GM21526 (cell line): ENCODE results near the gene MED13L.
"Not testable (repeated sequence)": the region's sequence is repeated elsewhere in the genome, so short reads cannot be mapped to it uniquely, and the experiment has no call there.

ENCODE experiments used
- ATAC-seq: cut with Tn5 transposase; IDR thresholded peaks from one replicate; pipeline ENCODE4 v1.9.1; 2021; ENCODE audit warnings: moderate library complexity; ENCODE audit not compliant: unreplicated experiment, low FRiP score

Gene MED13L

DNA sequence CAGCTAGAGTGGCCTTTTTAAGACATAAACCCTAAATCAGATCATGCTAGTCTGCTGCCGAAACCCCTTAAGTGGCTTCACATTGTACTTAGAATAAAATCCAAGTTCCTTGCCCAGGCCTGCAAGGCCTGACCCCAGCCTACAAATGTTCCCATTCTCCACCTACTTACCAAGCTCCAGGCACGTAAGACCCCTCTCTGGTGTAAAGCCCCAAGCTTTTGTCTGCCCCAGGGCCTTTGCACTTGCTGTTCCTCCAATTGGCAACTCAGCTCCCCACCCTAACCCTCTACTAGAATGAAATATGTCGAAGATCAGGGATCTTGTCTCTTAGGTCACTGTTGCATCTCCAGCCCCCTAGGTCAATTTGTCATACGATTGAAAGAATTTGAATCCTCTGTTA lies 27.1 kb upstream of the MED13L start:
- ATAC-seq: no peak

DNA sequence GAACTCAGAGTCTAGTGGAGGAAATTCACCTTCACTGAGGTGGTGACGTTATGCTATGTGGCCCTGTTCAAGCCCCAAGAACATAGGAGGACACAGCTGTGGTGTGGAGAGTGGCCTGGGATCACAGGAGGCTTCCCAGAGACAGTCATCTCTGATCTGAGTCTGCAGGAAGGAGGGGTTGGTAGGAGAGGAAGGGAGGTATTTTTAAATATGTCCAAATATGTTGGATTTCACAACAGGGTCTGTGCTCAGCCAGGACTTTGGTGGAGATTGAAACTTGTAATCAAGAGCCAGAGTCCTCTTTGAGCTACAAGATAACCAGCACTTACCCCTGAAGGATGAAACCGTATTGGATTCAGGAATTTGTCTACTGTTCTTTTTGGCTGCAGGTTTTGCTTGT lies 26.4 kb upstream of the MED13L start:
- ATAC-seq: no peak

DNA sequence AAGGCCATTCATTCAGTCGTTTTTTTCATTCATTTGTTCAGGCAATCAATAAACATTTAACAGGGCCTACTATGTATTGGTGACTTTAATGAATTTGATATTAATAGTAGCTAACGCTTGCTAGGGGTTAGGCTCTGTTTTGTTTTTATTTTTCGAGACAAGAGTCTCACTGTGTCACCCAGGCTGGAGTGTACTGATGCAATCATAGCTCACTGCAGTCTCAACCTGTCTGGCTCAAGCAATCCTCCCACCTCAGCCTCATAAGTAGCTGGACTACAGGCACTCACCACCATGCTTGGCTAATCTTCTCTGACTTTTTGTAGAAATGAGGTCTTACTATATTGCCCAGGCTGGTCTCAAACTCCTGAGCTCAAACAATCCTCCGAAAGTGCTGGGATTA lies 25.6 kb upstream of the MED13L start:
- ATAC-seq: no peak

DNA sequence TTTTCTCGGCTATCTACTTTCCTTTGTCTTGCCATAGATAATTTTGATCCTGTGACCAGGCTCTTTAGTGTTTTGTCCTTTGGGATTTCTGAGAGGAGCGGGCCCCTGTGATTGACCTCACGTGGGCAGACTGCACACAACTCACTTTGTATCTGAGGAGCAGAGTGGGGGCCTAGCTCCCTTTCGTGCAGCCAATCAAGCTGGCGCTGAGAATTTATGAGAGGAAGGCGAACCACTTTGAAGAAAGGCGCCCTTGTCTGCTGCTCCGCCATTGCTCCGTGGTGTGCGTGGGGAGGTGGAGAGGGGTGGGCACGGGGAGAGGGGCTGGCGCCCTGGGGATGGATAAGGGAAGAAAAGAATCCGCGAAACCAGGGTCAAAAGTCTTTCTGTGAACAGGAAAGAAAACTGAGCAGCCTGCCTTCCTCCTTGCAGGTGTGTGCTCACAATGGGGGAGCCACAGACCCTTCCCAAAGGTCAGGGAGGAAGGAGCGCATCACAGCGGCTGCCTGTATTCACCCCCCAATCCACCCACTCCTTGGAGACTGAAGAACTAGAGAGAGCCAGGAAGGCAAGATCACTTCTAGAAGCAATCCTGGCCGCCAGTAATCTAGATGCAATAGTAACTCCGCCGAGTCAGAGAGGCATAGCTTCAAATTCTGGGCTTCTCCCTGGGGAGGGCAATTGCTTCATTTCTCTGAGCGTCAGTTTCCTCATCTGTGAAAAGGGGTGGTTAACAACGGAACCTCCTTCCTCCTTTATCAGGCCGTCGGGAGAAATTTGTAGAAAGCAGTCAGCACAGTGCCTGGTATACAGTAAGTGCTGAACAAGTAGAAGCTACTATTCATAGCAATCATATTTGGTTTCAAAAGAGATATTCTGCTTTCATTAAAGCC lies 24.9 kb upstream of the MED13L start:
- ATAC-seq: no peak

GRCh38 chr12:116301621-116302020 lies 24.1 kb upstream of the MED13L start:
- no peak for ATAC-seq

GRCh38 chr12:116299665-116300328 lies 22.3 kb upstream of the MED13L start:
- no peak for ATAC-seq

- ATAC-seq: no peak
Measured at GRCh38 chr12:116299064-116299463, 21.6 kb upstream of the MED13L start.

DNA sequence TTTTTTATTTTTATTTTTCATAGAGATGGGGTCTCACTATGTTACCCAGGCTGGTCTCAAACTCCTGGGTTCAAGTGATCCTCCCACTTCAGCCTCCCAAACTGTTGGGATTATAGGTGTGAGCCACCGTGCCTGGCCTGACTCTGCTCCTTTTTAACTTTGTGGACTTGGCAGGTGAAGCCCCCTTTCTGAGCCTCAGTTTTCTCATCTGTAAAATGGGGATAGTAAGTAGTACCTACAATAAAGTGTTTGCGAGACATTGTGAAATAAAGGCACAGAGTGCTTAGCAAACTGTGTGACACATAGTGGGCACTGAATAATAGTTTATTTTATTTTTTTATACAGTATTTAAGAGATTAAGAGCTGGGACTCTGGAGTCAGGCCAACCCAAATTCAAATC lies 21.1 kb upstream of the MED13L start:
- ATAC-seq: no peak

DNA sequence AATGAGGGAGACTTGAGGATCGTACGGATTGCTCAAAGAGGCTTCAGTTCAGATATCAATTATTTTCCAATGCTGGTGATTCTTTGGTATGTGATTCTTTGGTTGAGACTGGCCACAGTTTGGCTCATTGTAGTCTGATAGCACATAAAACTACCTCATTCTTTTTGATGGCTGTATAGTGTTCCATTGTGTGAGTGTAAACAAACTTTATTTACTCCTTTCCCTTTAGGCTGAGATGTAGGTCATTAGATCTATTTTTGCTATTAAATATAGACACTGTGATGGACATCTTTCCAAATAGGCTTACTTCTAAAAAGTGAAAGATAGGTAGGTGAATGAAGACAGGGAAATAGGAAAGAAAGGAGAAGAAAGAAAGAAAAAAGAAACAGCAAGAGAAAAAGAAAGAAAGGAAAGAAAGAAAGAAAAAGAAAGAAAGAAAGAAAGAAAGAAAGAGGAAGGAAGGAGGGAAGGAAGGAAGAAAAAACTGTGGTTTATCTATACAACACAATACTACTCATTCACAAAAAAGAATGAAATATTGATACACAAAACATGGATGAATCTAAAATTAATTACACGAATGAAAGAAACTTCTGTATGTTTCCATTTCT lies 19.8 kb upstream of the MED13L start:
- no peak for ATAC-seq

DNA sequence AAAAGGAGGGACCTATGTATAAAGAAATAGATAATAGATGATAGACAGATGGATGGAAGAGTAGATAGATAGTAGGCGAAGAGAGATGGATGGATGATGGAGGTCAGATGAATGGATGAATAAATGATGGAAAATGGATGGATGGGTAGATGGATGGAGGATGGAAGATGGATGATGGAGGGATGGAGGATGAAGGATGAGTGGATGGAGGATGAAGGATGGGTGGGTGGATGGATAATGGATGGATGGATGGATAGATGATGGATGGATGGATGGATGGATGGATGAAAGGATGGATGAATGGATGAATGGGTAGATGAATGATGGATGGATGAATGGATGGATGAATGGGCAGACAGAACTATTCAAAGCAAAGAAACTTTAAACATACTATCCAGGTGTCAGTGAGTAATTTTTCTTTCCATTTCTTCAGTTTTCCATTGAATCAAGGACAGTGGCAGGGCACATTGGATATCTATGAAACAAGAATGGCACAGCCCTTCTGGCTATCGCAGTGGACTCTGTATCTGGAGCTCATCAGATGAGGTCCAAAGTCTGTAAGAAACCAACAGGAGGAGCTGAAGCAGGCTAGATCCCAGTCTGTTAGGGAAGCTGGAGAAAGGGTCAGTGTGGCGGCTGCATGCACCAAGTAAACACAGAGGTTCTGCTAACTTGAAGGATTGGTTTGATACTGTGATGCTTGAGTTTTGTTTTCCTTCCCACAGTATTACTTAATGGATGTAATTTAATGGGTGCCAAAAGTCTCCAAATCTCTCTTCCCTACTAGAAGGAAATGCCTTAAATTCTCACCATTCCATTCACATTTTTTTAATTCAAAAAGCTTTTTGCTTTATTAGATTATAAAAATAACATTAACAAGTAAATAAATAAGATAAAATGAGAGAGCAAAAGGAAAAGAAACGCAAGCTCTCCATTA lies 18.1 kb upstream of the MED13L start:
- no peak for ATAC-seq

DNA sequence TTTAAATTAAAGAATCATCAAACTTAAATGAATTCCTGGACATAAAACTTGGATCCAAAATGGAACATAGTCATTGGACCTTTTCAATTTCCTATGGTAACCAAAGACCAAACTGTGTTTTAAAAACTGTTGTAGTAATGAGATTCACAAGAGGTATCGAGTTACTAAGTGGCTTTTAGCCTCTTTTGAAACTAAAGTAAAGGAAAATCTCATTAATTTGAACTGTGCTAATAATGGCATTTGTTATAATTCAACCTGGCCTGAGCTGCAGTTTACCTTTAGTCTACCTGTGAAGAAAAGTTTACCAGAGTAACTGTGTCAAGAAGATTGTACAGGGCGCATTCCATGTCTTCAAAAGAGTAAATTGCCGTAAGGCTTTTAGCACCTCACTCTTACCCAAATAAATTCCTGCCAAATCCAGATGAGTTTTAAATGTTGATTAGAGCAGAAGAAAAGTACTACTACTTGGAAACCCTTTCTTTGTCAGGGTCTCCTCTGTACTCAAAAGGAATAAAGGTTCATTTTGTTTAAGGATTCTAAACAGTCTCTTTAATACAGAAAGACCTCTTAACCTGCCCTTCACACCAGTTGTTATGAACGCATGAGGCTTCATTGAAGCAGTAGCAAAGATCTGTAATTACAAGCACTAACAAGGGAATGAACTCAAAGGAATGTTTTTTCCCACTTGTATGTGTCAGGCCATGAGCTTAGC lies 17.1 kb upstream of the MED13L start:
- ATAC-seq: no peak

DNA sequence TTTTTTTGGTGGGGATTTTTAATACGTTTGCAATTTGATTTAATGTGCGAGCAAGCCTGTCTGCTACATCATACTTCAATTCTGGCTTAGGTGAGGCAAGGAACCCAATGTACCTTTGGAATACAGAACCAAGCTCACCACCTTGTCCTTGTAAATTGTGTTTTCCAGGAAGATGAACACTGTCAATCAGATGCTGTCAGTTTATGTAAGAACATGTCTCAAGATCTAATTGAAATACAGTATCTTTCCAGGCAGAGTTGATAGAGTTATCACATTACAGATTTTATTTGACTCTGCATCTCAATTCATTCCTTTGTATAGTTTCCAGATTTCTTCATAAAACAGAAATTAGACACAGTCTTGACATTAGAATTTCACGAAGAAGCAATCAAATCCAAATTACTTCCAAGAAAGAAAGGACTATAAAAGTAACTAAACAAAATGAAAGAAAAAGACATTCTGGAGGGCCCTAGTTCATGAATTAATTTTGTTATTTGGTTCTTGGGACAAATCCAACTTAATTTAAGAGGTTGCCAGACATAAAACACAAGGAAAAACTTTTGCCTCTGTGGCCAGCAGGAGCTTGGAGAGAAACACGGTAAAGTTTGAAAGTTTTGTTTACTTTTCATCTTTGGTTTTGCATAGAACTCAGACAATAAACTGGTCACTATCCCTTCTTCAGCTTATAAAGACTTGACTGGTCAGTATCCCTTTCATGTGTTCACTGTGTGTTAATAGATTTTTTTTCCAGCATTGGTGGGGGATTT lies 16.4 kb upstream of the MED13L start:
- ATAC-seq: no peak

GRCh38 chr12:116291218-116291617 lies 13.7 kb upstream of the MED13L start:
- ATAC-seq: no peak

DNA sequence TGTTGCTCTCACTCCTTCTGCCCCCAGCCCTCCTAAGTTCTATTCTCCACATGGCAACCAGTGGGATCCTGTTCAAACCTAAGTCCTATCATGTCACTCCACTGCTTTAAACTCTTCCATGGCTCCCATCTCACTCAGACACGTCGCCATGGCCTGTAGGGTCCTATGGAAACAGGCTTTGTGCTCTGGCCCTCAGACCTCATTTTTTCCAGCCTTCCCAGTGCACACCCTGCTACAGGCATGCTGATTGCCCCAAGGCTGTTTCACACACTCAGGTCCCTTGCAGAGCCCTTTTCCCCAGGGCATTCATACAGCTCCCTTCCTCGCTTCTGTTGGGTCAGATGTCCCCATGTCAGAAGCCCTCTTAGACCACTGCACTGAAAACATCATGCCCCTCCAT lies 11.2 kb upstream of the MED13L start:
- ATAC-seq: no peak

DNA sequence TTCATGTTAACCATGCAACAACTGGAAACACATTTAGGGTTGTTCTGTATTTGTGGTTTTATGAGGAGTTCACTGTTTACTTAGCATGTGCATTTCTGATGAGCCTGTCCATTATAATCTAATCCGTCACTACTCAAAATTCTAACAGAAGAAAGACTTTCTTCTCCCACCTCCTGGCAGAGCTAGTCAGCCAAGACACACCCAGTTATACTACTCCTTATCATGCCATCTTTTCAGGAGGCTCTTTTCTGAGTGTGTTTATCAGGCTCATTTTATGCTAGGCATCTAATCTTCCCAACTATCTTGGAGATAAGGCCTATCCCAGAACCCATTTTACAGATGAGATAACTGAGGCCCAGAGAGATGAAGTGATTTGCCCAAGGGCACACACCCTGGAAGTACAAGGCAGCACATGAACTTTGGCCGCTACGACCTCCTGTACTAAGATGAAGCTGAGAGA lies 10.4 kb upstream of the MED13L start:
- no peak for ATAC-seq

DNA sequence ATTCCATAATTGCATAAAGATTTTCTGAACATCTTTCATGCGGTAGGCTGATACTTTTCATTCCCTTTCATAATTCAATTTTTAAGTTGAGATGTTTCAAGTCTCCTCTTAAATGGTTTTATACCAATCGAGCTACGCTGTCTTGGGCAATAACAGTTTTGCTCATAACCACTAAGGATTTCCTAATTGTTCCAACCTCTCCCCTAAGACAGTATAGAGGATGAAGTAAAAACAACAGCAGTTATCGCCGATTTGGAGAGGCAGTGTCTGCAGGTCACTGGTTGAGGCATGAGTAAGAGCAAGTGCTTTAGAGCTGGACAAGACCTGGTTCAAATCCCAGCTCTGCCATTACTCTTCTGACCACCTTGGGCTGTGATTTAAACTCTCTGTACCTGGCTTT lies 6.9 kb upstream of the MED13L start:
- no peak for ATAC-seq

GRCh38 chr12:116283881-116284280 lies 6.4 kb upstream of the MED13L start:
- ATAC-seq: not testable (repeated sequence)

GRCh38 chr12:116282371-116283286 lies 5.1 kb upstream of the MED13L start:
- no peak for ATAC-seq
